Uterus (tissue), 2 donors: ENCODE measurements around the gene STYK1.

ENCODE experiments used
- CTCF ChIP-seq, 4 experiments: fragments of 200-600 bp in 2 of 4; fragments of 450-650 bp in 2 of 4; sonication (generic) in 2 of 4; IDR thresholded peaks; one replicate each; pipeline ENCODE4 v1.5.1; 2016 to 2019; ENCODE audit warnings: antibody characterized with exemption in 4 of 4, mild to moderate bottlenecking in 2 of 4, moderate library complexity in 1 of 4
- POLR2A ChIP-seq, 2 donors: fragments of 450-650 bp; IDR thresholded peaks; one replicate each; pipeline ENCODE4 v1.6.1; 2016; ENCODE audit warnings: antibody characterized with exemption in 2 of 2, mild to moderate bottlenecking in 1 of 2, moderate library complexity in 1 of 2

GRCh38 chr12:10638728-10639127, 35.1 kb downstream of the STYK1 start:
- TF ChIP-seq CTCF (IDR thresholded peaks at IDR 0.05) (no peak), POLR2A (IDR thresholded peaks at IDR 0.05) (no peak)
